Right lung (tissue), 5 donors: ENCODE measurements around the gene TSPAN3. TPM values are rescaled to one million over a fixed set of nuclear protein-coding genes. Genes with fewer than 3 reads are reported as not detected.

Experiments used
- DNase-seq, 2 donors: peaks; one replicate each; pipeline ENCODE4 v3.0.0-alpha.2; 2013
- polyA plus RNA-seq, 5 donors: library from polyadenylated mRNA; unstranded; fragments of 120-200 nt; gene quantifications; one replicate each; pipeline versions ENCODE4 v1.2.1 to v1.2.3, GENCODE V29; 2013; ENCODE audit warnings: inconsistent platforms in 1 of 5, low replicate concordance in 1 of 5; ENCODE audit not compliant: insufficient read length in 5 of 5, insufficient read depth in 1 of 5

Gene TSPAN3
- polyA plus RNA-seq, 5 donors = 327 to 424 (median 329) TPM

- no peak for DNase-seq
These were observed 35.3 kb downstream of the TSPAN3 start for GRCh38 chr15:77035584-77035983.

- no peak for DNase-seq
These were observed 36.0 kb downstream of the TSPAN3 start for GRCh38 chr15:77034695-77035489.

- DNase-seq = no peak
These were observed 36.9 kb downstream of the TSPAN3 start for GRCh38 chr15:77033729-77034671.

GRCh38 chr15:77033417-77033728, 37.5 kb downstream of the TSPAN3 start:
- DNase-seq = no peak

- DNase-seq = no peak
These were observed 38.1 kb downstream of the TSPAN3 start for GRCh38 chr15:77032647-77033416.

GRCh38 chr15:77032052-77032646, 38.8 kb downstream of the TSPAN3 start:
- no peak for DNase-seq

DNA sequence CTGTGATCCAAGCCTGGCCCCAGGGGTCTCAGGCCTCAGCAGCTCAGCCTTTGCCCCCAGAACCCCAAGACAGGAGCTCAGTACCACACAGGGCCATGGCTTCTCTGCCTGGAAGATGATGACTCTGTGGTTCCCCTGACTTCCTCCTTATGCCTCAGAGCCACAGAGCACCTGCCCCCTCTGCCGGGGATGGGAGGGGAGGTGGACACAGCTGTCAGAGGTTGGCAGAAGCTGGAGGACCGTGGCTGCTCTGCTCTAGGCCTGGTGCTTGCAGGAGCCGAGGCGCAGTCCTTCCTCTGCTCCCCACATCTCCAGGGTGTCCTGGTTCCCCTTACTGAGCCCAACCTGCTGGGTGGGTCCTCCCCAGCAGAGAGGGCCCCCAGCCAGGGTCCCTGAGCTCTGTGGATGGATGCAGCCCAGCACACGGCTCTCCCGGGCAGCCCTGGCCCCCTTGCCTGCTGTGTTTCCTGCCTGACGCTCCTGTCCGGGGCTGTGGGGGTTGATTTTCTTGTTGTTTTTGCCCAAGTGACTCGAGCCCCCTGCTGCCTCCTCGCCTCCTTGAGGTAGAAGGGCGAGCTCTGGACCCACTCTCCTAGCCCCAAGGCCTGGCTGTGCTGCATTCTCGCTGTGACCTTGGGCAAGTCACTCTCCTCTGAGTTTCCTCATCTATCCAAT, 39.4 kb downstream of the TSPAN3 start:
- no peak for DNase-seq

DNA sequence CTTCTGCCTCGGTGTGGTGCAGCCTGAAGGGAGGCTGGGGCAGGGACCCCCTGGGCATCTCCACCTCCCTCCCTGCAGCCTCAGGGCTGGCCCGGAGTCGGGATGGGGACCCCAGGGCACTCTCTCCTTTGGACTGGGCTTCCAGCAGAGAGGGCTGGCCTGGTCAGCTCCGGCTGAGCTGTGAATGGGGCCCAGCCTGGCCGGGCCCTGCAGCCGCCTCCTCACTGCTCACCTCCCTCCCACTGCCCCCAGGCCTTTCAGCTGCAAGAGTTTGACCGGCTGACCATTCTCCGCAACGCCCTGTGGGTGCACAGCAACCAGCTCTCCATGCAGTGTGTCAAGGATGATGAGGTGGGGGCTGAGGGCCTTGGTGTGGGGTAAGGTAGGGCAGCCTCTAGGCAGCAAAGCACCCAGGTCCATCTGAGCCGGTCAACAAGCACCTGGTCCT, 40.0 kb downstream of the TSPAN3 start:
- DNase-seq = no peak

- DNase-seq = no peak
These were observed 40.6 kb downstream of the TSPAN3 start for GRCh38 chr15:77030048-77030927.

DNA sequence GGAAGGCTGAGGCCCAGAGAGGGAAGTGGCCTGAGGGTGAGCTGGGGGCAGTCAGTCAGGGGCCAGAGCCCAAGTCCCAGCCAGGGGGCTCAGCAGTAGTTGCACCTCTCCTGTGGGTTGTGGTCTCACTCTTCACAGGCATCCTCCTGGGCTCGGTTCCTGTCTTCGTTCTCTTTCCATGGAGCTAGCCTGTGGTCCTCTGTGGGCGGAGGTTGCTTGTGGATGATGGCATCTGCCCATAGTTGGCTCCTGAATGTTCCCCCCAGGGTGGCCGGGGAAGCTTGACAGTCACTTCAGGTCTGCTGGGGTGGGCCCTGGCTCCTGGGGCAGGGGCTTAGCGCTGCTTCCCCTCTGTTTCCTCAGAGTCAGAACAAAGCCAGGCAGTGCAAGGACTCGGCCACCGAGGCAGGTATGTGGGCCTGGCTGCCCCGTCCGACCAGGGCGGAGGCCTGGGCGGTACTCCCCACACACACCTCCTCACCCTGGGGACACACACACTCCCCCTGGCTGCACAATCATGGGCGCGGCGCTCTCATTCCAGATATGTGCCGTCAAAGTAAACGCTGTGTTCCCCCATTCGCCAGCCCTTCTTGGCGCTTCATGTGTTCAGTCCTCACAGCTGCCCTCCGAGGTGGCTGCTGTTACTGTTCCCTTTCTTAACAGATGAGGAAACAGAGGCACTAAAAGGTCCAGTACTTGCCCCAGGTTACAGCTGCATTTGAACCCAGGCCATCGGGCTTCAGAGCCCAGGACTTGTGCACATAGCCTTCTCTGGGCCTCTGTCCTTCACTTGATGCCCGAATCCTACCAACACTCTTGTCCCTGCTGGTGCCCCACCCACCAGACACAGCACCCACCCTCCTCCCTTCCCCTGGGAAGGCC, 41.5 kb downstream of the TSPAN3 start:
- no peak for DNase-seq

- no peak for DNase-seq
These were observed 42.3 kb downstream of the TSPAN3 start for GRCh38 chr15:77028451-77029165.

- DNase-seq = no peak
These were observed 43.0 kb downstream of the TSPAN3 start for GRCh38 chr15:77027697-77028450.

DNA sequence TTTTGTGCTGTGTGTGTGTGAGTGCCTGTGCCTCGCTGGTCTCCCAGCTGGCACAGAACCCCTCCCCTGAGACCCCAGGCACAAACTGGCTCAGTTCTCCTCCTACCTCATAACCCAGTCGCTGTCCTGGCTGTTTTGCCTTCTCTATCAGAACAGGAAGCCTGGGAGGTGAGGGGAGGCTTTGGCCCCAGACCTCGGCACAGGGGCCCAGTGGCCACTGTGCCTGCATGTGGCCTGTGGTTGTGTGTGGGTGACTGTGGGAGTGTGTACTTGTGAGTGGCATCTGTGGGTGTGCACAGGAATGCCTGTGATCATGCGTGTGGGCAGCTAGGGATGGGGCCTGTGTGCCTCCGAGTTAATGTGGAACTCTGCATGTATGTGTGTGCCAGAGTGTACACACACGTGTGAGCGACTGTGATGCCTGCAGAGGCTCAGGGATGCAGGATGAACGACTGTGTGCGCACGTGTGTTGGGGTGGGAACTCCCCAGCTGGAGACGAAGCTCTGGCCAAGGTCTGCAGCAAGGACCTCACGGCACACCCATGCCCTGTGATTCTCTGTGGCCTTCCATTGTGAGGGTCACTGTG, 43.7 kb downstream of the TSPAN3 start:
- no peak for DNase-seq

GRCh38 chr15:77026501-77027110, 44.3 kb downstream of the TSPAN3 start:
- DNase-seq = no peak

DNA sequence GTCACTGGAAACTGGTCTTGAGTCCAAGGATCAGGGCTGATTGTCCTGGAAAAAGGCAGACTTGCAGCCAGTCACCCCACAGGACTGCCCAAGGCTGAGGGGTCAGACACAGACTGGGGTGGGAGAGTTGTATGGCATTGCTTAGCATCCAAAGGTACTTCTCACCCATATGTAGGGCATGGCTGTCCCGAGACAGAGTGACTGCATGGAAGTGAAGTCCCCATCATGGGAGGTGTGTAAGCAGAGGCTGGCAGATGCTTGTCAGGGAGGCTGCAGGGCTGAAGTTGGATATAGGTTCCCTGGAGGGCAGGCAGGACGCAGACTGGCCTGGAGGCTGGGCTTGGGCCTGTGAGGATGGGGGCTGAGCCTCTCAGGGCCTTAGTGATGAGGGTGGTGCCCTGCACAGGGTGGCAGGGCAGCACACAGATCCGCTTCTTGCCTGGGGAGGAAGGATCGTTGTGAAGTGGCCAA, 44.9 kb downstream of the TSPAN3 start:
- DNase-seq = no peak

DNA sequence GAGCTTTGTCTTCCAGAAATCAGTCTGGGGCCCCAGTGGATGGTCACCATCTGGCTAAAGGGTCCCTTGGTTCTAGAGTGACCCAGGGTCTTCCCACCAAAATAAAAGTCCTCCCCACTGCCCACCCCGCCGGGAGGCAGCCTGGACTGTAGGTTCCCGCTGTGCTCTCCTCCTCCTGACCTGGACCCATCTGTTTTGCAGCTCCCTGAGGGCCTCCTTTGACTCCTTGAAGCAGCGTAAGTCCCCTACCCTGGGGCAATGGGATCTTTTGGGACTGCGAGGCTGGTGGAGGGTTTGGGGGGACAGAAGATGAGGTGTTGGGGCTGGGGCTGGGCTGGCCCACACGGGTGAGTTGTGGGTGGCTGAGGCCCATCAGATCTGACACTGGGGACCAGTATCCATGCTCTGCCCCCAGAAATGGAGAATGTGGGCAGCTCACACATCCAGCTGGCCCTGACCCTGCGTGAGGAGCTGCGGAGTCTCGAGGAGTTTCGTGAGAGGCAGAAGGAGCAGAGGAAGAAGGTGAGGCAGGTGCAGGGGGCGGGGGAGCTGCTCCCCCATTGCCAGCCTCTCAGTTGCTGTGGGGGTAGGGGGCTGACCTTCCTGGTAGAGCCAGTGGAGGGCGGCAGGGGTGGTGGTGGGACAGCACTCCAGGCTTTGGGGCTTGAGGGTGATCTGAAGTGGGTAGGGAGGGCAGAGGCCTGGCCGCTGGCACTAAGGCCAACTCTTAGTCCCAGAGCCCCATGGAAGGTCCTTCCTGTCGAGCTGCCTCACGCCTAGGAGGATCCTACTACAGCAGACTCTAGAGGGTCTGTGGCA, 45.6 kb downstream of the TSPAN3 start:
- no peak for DNase-seq
